GM12878 (cell line): Measurements from ENCODE around the gene SIL1.

Experiments used
- EZH2 ChIP-seq: IDR thresholded peaks from 2 replicates; pipeline ENCODE4 v1.6.1; 2012; ENCODE audit warnings: low read depth, mild to moderate bottlenecking, control low read depth, inconsistent platforms, low read length, borderline replicate concordance; ENCODE audit not compliant: control insufficient read depth
- HCFC1 ChIP-seq: fragments of 150-350 bp; IDR thresholded peaks from 2 replicates; pipeline ENCODE4 v1.6.1; 2014; ENCODE audit warnings: low read length
- HDAC6 ChIP-seq: fragments of 200-600 bp; sonication (generic); IDR thresholded peaks from one replicate; pipeline ENCODE4 v1.8.0; 2017; ENCODE audit warnings: antibody characterized with exemption; ENCODE audit not compliant: unreplicated experiment
- SMC3 ChIP-seq: IDR thresholded peaks from 2 replicates; pipeline ENCODE4 v1.6.1; 2011; ENCODE audit warnings: low read length, improper control_type of control experiment, borderline replicate concordance
- ZNF217 ChIP-seq: fragments of 450-650 bp; IDR thresholded peaks from 2 replicates; pipeline ENCODE4 v1.6.1; 2017; ENCODE audit warnings: antibody characterized with exemption, mild to moderate bottlenecking
- TF ChIP-seq, protein P1 (sequence below): IDR thresholded peaks from 2 replicates; pipeline ENCODE4 v1.6.1; 2012; ENCODE audit warnings: improper control_type of control experiment, low read depth, low read length; ENCODE audit not compliant: insufficient replicate concordance

- TF ChIP-seq SMC3: no peak
- TF ChIP-seq HDAC6: no peak
- TF ChIP-seq EZH2: no peak
- TF ChIP-seq, protein P1, sequence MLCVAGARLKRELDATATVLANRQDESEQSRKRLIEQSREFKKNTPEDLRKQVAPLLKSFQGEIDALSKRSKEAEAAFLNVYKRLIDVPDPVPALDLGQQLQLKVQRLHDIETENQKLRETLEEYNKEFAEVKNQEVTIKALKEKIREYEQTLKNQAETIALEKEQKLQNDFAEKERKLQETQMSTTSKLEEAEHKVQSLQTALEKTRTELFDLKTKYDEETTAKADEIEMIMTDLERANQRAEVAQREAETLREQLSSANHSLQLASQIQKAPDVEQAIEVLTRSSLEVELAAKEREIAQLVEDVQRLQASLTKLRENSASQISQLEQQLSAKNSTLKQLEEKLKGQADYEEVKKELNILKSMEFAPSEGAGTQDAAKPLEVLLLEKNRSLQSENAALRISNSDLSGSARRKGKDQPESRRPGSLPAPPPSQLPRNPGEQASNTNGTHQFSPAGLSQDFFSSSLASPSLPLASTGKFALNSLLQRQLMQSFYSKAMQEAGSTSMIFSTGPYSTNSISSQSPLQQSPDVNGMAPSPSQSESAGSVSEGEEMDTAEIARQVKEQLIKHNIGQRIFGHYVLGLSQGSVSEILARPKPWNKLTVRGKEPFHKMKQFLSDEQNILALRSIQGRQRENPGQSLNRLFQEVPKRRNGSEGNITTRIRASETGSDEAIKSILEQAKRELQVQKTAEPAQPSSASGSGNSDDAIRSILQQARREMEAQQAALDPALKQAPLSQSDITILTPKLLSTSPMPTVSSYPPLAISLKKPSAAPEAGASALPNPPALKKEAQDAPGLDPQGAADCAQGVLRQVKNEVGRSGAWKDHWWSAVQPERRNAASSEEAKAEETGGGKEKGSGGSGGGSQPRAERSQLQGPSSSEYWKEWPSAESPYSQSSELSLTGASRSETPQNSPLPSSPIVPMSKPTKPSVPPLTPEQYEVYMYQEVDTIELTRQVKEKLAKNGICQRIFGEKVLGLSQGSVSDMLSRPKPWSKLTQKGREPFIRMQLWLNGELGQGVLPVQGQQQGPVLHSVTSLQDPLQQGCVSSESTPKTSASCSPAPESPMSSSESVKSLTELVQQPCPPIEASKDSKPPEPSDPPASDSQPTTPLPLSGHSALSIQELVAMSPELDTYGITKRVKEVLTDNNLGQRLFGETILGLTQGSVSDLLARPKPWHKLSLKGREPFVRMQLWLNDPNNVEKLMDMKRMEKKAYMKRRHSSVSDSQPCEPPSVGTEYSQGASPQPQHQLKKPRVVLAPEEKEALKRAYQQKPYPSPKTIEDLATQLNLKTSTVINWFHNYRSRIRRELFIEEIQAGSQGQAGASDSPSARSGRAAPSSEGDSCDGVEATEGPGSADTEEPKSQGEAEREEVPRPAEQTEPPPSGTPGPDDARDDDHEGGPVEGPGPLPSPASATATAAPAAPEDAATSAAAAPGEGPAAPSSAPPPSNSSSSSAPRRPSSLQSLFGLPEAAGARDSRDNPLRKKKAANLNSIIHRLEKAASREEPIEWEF: no peak
- TF ChIP-seq ZNF217: no peak
- no peak for TF ChIP-seq HCFC1
These were observed 297.7 kb downstream of the SIL1 start for GRCh38 chr5:138900281-138900965.
